ENCODE measurements around the gene TAF3.

GRCh38 chr10:8060010-8060703, 241.9 kb downstream of the TAF3 start:
- no peak for TF ChIP-seq POLR2A (IDR thresholded peaks at IDR 0.05)
- no peak for TF ChIP-seq CTCF (IDR thresholded peaks at IDR 0.05)
- no peak for TF ChIP-seq POLR2AphosphoS5 (IDR thresholded peaks at IDR 0.05)
- TF ChIP-seq EP300 (IDR thresholded peaks at IDR 0.05), result no peak
